ENCODE data around the gene MBOAT2. TPM values are rescaled to one million over a fixed set of nuclear protein-coding genes. Genes with fewer than 3 reads are reported as not detected.

MBOAT2 gene
- total RNA-seq, 1 experiment from 2014 or later, result 34.8 TPM

DNA sequence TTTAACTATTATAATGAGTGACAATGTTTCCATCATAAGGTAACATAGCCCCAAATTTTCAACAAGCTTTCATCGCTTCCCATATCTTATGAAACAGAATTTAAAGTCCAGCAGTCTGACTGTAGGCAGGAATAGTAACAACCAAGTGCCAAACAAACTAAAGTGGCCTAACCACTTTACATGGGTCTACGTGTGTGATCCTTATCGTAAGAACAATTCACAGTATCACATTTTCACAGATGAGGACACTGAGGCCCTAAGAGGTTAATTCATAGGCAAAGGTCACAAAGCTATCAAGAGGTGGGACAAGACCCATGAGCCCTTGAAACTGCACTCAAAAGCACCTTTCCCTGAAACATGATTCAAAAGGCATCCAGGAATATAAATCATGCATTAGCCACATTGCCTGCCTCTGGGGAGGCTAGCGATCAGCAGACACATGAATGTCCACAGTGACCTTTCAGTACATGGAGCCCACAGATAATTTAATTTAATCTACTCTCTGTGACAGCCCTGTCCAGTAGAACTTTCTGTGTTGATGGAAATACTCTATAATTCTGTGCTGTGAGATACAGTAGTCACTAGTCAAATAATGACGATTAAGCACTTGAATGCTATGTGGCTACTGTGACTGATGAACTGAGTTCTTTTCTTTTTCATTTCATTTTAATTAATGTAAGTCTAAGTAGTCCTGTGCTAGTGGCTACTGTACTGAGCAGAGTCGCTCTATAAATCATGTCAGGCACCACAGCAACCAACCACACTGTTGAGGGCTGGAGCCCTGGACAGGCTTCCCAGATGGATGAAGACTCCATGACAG lies 196.4 kb downstream of the MBOAT2 start:
- TF ChIP-seq, protein P1, sequence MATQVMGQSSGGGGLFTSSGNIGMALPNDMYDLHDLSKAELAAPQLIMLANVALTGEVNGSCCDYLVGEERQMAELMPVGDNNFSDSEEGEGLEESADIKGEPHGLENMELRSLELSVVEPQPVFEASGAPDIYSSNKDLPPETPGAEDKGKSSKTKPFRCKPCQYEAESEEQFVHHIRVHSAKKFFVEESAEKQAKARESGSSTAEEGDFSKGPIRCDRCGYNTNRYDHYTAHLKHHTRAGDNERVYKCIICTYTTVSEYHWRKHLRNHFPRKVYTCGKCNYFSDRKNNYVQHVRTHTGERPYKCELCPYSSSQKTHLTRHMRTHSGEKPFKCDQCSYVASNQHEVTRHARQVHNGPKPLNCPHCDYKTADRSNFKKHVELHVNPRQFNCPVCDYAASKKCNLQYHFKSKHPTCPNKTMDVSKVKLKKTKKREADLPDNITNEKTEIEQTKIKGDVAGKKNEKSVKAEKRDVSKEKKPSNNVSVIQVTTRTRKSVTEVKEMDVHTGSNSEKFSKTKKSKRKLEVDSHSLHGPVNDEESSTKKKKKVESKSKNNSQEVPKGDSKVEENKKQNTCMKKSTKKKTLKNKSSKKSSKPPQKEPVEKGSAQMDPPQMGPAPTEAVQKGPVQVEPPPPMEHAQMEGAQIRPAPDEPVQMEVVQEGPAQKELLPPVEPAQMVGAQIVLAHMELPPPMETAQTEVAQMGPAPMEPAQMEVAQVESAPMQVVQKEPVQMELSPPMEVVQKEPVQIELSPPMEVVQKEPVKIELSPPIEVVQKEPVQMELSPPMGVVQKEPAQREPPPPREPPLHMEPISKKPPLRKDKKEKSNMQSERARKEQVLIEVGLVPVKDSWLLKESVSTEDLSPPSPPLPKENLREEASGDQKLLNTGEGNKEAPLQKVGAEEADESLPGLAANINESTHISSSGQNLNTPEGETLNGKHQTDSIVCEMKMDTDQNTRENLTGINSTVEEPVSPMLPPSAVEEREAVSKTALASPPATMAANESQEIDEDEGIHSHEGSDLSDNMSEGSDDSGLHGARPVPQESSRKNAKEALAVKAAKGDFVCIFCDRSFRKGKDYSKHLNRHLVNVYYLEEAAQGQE (IDR thresholded peaks at IDR 0.05; ENCODE audit: insufficient read depth in 1 of 2, low read depth in 2 of 2, low read length in 1 of 2), result no peak
- no peak for TF ChIP-seq POLR2AphosphoS5 (IDR thresholded peaks at IDR 0.05; ENCODE audit: low read depth, low read length)
- TF ChIP-seq SIN3A (IDR thresholded peaks at IDR 0.05; ENCODE audit: borderline replicate concordance, insufficient read depth, low read depth, low read length), result no peak
- TF ChIP-seq TCF7L2 (IDR thresholded peaks at IDR 0.05; ENCODE audit: low read depth, low read length), result no peak
- TF ChIP-seq, protein P2, sequence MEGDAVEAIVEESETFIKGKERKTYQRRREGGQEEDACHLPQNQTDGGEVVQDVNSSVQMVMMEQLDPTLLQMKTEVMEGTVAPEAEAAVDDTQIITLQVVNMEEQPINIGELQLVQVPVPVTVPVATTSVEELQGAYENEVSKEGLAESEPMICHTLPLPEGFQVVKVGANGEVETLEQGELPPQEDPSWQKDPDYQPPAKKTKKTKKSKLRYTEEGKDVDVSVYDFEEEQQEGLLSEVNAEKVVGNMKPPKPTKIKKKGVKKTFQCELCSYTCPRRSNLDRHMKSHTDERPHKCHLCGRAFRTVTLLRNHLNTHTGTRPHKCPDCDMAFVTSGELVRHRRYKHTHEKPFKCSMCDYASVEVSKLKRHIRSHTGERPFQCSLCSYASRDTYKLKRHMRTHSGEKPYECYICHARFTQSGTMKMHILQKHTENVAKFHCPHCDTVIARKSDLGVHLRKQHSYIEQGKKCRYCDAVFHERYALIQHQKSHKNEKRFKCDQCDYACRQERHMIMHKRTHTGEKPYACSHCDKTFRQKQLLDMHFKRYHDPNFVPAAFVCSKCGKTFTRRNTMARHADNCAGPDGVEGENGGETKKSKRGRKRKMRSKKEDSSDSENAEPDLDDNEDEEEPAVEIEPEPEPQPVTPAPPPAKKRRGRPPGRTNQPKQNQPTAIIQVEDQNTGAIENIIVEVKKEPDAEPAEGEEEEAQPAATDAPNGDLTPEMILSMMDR (IDR thresholded peaks at IDR 0.05), result no peak
- H3K27ac ChIP-seq (ENCODE audit: low read length), result no peak overlapping the region
- H3K27me3 ChIP-seq (ENCODE audit: control insufficient read depth, insufficient read depth, low read length), result no peaks in the 10 kb centered on the region
- ChIA-PET POLR2A (no interaction called here), CTCF (no interaction called here)
- DNase-seq (ENCODE audit: low read depth, low spot score) (no peak), ATAC-seq (no peak)
- intact Hi-C loops (cut with micrococcal nuclease; ENCODE audit: unreplicated experiment) (no loop called here), in situ Hi-C loops (cut with HindIII; ENCODE audit: low pct_unique_long_range_greater_than_20kb, low sequenced_read_pairs) (no loop called here)
- BruUV-seq (replicated peaks), result no TSS peak
- H3K9me3 ChIP-seq (ENCODE audit: control insufficient read depth, insufficient read depth, low read depth, low read length), result no peaks in the 10 kb centered on the region
- peaks cover 6% of the 10 kb centered on the region; the same call in 1 of the 2 replicates for H3K4me1 ChIP-seq (ENCODE audit: control insufficient read depth, insufficient read depth, low read length)
- H3K36me3 ChIP-seq (ENCODE audit: control insufficient read depth, insufficient read depth, low read length), result no peaks in the 10 kb centered on the region
- H3K4me3 ChIP-seq (ENCODE audit: low read depth in 2 of 2, low read length in 2 of 2), result no peak overlapping the region

DNA sequence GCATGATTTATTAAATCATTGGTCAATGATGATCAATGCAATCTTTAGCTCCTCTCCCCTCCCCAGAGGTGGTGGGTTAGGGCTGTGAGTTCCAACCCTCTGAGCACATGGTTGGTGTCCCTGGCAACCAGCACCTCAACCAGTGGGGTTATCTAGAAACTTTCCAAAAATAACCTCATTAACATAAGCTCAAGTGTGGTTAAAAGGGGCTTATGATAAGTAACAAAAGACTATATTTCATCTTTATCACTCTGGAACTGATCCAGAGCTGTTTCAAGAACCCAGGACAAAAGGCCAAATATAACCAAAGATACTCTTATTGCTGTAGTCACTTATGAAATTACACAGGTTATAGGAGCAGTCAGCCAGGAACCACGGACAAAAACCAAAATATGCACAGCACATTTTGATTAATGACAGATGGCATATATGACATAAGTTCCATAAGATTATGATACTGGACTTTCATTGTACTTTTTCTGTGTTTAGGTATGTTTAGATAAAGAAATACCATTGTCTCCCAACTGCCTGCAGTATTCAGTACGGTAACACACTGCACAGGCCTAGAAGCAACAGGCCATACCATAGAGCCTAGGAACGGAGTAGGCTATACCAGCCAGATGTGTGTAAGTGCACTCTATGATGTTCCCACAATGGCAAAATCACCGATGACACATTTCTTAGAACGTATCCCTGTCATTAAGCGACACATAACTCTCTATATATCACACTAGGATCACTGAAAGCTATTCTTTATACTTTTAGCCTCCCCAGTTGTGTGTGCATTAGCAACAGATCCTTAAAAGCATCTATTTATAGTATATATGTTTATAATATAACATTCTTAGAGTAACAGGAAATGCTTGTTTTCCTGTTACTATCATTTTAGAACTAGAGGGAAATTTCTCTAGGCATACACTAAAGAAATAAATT lies 197.9 kb downstream of the MBOAT2 start:
- ChIA-PET POLR2A (no interaction called here), CTCF (no interaction called here)
- in situ Hi-C loops (cut with HindIII; ENCODE audit: low pct_unique_long_range_greater_than_20kb, low sequenced_read_pairs), result no loop called here
- no peak for ATAC-seq
- no peak for DNase-seq (ENCODE audit: low read depth, low spot score)
- no peak overlapping the region for H3K4me3 ChIP-seq (ENCODE audit: low read depth in 2 of 2, low read length in 2 of 2)
- H3K4me1 ChIP-seq (ENCODE audit: control insufficient read depth, insufficient read depth, low read length), result peaks cover 6% of the 10 kb centered on the region; the same call in 1 of the 2 replicates
- intact Hi-C loops (cut with micrococcal nuclease; ENCODE audit: unreplicated experiment), result no loop called here
- no peak overlapping the region for H3K27ac ChIP-seq (ENCODE audit: low read length)
- TF ChIP-seq POLR2AphosphoS5 (IDR thresholded peaks at IDR 0.05; ENCODE audit: low read depth, low read length) (no peak), SIN3A (IDR thresholded peaks at IDR 0.05; ENCODE audit: borderline replicate concordance, insufficient read depth, low read depth, low read length) (no peak), TCF7L2 (IDR thresholded peaks at IDR 0.05; ENCODE audit: low read depth, low read length) (no peak)
- TF ChIP-seq, protein P2 (IDR thresholded peaks at IDR 0.05), result no peak
- TF ChIP-seq, protein P1 (IDR thresholded peaks at IDR 0.05; ENCODE audit: insufficient read depth in 1 of 2, low read depth in 2 of 2, low read length in 1 of 2), result no peak
- H3K9me3 ChIP-seq (ENCODE audit: control insufficient read depth, insufficient read depth, low read depth, low read length), result no peaks in the 10 kb centered on the region
- no peaks in the 10 kb centered on the region for H3K36me3 ChIP-seq (ENCODE audit: control insufficient read depth, insufficient read depth, low read length)
- no TSS peak for BruUV-seq (replicated peaks)
- H3K27me3 ChIP-seq (ENCODE audit: control insufficient read depth, insufficient read depth, low read length), result no peaks in the 10 kb centered on the region

Measured in Panc1 (cell line).